ENCODE data around the gene PPP2R3A. TPM values are rescaled to one million over a fixed set of nuclear protein-coding genes. Genes with fewer than 3 reads are reported as not detected.
A peak's percentile ranks its signal among the peaks of the same experiment; 100 is the strongest.

Gene PPP2R3A
- total RNA-seq, 1 donor from 2014 or later, result 9.0 TPM

- H3K27me3 ChIP-seq (ENCODE audit: low read depth), result no peaks in the 10 kb centered on the region
- no peak for TF ChIP-seq CTCF (IDR thresholded peaks at IDR 0.05)
- ATAC-seq, result no peak
- DNase-seq, result no peak
- H3K4me1 ChIP-seq, result peaks cover 59% of the 10 kb centered on the region
- no peaks in the 10 kb centered on the region for H3K9me3 ChIP-seq
- peak overlapping the region; percentile 84 for H3K4me3 ChIP-seq
- intact Hi-C loops (cut with DNase I), result no loop called here
- H3K27ac ChIP-seq, result peak overlapping the region; percentile 100
- no peaks in the 10 kb centered on the region for H3K36me3 ChIP-seq
Measured at GRCh38 chr3:136192831-136193230, 227.3 kb downstream of the PPP2R3A start.

- ATAC-seq, result no peak
- H3K9me3 ChIP-seq, result no peaks in the 10 kb centered on the region
- H3K4me1 ChIP-seq, result peaks cover 58% of the 10 kb centered on the region
- no peak for DNase-seq
- peak overlapping the region; percentile 100 for H3K27ac ChIP-seq
- H3K27me3 ChIP-seq (ENCODE audit: low read depth), result no peaks in the 10 kb centered on the region
- intact Hi-C loops (cut with DNase I), result no loop called here
- peak overlapping the region; percentile 84 for H3K4me3 ChIP-seq
- H3K36me3 ChIP-seq, result no peaks in the 10 kb centered on the region
- no peak for TF ChIP-seq CTCF (IDR thresholded peaks at IDR 0.05)
Measured at GRCh38 chr3:136193278-136194054, 227.9 kb downstream of the PPP2R3A start.

- DNase-seq (peak; percentile 71), ATAC-seq (no peak)
- no peak for TF ChIP-seq CTCF (IDR thresholded peaks at IDR 0.05)
- Histone ChIP-seq H3K27ac (peak overlapping the region; percentile 100), H3K27me3 (ENCODE audit: low read depth) (no peaks in the 10 kb centered on the region), H3K36me3 (no peaks in the 10 kb centered on the region), H3K9me3 (no peaks in the 10 kb centered on the region), H3K4me3 (peak overlapping the region; percentile 84), H3K4me1 (peaks cover 48% of the 10 kb centered on the region)
- intact Hi-C loops (cut with DNase I), result no loop called here
Measured at GRCh38 chr3:136194409-136195257, 229.1 kb downstream of the PPP2R3A start.

- Histone ChIP-seq H3K27ac (peak overlapping the region; percentile 100), H3K9me3 (no peaks in the 10 kb centered on the region), H3K4me3 (peak overlapping the region; percentile 84), H3K36me3 (no peaks in the 10 kb centered on the region), H3K27me3 (ENCODE audit: low read depth) (no peaks in the 10 kb centered on the region), H3K4me1 (peaks cover 40% of the 10 kb centered on the region)
- intact Hi-C loops (cut with DNase I), result no loop called here
- no peak for TF ChIP-seq CTCF (IDR thresholded peaks at IDR 0.05)
- ATAC-seq (peak; percentile 68 to 77), DNase-seq (peak; percentile 88)
Measured at GRCh38 chr3:136195258-136196063, 229.9 kb downstream of the PPP2R3A start.

GRCh38 chr3:136196064-136196400, 230.5 kb downstream of the PPP2R3A start, which contains the start of gene MSL2:
TSS of gene MSL2 (minus strand) at chr3:136196335. CDS start at chr3:136195113, 1,222 bp downstream.
- Histone ChIP-seq H3K4me1 (peaks cover 34% of the 10 kb centered on the region), H3K27ac (peak within 1 kb of the TSS; percentile 100), H3K9me3 (no peaks in the 10 kb centered on the region), H3K4me3 (peak within 1 kb of the TSS; percentile 84), H3K36me3 (no peaks in the 10 kb centered on the region), H3K27me3 (ENCODE audit: low read depth) (no peaks in the 10 kb centered on the region)
- peak; percentile 63 to 66 for ATAC-seq
- TF ChIP-seq CTCF (IDR thresholded peaks at IDR 0.05), result no peak
- no peak for DNase-seq
- intact Hi-C loops (cut with DNase I), result no loop called here
